Islet precursor cell (in vitro differentiated cells): ENCODE data around the gene DFFA.
"Not testable (repeated sequence)": the region's sequence is repeated elsewhere in the genome, so short reads cannot be mapped to it uniquely, and the experiment has no call there.

Source experiments
- DNase-seq: peaks from one replicate; pipeline ENCODE4 v3.0.0-alpha.2; 2018

Gene DFFA

DNA sequence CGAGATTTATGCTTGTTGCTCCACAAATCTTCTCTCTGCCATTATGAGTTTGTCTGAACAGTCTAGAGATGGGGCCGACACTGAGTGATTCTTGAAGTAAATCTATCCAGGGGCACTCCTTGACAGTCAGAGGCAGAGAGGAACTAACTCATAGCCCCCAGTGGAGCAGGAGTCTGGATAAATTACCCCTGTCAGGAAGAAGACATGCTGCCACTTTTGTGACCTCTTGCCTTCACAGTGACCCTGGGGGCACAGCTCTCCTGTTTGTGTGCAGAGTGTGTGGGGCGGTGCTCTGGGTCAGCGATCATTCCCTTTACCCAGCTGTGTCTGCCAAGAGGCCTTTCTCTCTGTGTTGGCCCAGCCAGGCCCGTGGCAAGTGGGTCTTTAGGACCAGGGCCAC is 31.9 kb upstream of the DFFA start:
- peak; percentile 62 for DNase-seq

DNA sequence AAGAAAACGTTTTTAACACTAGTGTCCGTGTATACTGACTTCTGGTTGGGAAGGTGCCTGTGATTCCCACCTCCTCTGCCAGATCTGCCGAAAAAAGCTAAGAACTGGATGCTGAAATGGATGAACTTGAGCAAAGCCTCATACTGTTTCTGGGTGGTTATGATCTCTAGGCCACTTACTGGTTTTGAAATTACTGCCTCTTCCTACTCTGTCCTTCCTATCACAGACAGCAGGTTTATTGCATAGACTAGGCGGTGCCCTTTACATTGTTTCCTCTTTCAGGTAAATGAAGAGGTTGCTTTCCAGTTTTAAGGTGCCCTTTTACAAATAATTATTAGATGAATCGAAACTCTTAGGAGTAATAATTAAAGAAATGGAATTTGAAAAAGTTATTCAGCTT is 29.9 kb upstream of the DFFA start:
- DNase-seq, result no peak

DNA sequence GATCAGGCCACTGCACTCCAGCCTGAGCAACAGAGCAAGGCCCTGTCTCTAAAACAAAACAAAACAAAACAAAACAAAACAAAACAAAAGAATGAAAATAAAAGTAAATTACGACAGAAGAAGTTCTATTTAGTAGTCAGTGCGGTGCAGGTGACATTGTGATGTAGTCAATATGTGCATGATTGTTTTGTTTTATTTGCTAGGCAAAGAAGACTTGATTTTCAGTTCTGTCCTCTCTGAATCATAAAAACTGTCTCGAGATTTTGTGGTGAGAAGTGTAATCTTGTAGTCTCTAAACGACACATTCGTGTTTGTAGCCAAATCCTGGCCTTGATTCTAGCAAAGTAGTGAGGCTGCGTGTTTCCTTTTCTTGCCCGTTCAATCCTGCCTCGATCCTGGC is 25.9 kb upstream of the DFFA start:
- DNase-seq, result no peak

DNA sequence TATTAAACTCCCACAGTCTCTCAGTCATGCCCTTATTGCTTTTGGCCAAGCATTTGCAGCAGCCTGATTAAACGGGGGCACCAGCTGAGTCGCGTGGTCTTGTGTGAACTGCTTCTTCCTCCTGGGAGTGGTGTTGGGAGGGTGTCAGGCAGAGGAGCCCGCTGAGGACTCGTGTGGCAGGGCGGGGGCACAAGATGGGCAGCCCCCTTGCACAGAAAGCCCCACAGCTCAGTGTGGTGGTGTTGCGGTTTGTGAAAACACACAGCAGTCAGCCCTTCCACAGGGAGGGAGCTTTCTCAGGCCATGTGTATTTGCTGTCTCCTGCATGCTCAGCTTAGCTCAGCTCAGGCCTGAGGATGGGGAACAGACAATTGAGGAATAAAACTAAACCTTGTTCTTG is 24.8 kb upstream of the DFFA start:
- no peak for DNase-seq

DNA sequence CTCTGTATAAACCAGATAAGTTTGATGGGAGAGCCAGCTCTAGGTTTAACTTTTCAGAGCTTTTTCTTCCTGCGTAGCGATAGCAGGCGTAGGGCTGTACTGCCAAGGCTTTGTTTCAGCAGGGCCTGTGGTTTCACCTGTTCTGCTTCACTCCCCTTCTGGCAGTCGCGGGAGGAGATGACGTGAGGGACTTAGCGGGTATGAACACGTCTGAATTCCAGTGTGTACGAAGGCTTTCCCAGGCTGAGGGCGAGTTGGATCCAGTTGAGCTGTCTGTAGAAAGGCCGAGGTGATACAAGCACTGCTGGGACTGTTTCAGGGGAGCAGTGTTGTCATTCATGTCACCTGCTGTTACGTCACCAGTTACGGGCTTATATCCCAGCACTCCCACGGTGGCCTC is 23.6 kb upstream of the DFFA start:
- peak; percentile 67 for DNase-seq

DNA sequence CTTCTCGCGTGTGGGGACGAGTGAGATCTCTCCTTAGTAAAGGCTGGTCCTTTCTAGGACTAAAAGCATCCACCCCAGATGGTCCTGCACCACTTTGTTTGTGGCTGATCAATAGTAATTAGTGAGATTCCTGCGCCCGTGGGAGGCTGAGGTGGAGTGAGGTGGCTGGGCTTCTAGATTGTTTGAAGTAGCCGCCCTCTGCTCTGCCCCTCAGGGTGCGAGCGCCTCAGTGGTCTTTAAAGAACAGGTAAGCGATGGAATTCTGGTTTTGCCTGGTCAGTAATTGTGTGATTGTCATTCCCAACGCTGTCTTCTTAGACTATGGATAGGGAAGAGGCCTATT is 23.1 kb upstream of the DFFA start:
- peak; percentile 61 for DNase-seq

DNA sequence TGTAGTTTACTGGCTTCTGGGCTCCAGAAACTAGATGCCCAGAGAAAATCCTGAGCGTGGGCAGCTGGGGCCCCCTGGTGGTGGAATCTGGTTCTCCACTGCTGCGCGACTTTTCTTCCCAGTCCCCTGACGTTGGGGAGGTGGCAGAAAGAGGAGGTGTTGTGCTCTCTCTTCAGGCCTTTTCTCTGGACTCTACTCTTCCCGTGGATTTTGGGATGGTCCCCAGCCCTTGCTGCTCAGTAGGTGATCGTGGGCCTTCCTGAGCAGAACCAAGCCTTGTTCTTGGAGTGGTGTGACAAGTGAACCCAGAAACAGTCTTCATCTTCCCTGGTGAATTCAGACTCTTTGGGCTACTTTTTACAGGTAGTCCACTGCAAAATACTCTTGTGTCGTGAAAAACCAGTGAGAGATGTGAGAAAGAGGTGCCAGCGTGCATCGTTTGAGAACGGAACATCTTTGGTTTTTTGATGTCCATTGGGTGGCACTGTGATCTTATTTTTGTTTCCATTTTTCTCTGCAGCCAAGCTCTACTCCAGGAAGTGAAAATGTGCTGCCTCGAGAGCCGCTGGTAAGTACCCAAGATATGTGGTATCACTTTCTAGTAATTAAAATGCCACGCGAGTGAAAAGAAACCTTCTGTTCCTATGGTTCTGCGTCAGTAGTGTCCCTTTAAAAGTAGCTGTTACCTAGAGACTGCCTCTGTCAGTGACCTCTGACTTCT is 22.6 kb upstream of the DFFA start:
- peak; percentile 84 for DNase-seq

DNA sequence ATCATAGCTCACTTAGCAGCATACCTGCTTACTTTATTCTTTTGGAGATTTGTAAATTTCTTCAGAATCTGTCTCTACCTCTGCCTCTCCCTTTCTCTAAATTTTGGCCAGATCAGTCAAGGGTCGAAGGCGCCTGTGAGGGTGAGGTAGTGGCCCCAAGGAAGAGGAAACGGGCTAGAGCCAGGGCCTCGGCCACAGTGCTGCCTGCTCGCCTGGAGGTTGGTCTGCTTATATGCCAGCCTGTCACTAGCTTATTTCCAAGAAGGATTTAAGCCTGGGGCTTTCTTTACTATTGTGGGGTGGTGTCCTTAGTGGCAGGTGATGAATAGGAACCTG is 22.1 kb upstream of the DFFA start:
- DNase-seq, result no peak

DNA sequence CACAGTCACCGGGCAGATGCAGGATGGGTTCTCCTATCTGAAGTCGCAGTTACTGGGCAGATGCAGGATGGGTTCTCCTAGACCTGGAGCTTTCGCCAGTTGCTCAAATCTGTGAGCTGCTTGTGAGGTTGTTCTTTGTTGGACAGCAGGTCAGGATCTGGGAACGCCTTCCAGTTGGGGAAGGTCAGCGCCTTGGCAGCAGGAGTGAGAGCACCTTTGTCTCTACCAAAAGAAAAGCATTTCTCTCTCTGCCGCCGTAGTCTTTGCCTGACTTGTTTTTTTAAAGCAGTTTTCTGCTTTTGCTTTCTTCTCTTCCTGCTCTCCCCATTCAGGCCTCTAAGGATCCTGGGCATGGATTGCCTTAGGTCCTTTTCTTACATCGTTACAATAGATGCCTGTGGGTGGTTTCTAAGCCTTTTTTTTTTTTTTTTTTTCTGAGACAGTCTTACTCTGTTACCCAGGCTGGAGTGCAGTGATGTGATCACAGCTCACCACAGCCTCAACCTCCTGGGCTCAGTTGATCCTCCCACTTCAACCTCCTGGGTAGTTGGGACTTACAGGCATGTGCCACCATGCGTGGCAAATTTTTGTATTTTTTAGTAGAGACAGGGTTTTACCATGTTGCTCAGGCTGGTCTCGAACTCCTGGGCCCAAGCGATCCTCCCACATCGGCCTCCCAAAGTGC is 18.1 kb upstream of the DFFA start:
- DNase-seq, result no peak

DNA sequence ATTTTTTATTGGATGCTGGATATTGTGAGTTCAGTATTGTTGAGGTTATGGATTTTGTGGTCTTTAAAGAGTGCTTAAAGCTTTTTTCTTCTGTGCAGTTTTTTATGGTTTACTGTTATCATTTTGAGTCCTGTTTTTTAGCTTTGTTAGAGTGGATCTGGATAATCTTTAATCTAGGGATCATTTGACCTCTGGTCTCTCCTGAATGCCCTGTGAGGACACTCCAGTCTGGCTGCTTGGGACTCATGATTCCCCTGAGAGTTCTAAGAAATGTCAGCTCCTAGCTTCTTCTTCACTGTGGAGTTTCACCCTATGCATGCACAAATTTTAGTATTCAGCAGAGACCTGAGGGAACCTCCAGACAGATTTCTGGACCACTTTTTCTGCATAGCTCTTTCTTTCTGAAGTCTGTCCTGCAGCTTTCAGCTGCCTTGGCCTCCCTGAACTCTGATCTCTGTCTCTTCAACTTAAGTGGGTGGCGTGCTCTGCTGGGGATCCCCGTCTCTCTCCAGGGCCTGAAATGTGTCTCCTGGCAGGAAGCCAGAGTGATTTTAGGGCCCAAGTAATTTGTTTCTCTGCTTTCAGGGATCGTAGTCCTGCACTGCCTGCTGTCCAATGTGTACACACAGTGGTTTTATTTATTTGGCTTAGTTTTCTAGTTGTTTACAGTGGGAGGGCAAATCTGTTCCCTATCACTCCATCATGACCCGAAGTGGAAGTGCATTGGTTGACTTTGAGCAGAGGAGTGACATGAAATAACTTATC is 17.1 kb upstream of the DFFA start:
- DNase-seq, result no peak

DNA sequence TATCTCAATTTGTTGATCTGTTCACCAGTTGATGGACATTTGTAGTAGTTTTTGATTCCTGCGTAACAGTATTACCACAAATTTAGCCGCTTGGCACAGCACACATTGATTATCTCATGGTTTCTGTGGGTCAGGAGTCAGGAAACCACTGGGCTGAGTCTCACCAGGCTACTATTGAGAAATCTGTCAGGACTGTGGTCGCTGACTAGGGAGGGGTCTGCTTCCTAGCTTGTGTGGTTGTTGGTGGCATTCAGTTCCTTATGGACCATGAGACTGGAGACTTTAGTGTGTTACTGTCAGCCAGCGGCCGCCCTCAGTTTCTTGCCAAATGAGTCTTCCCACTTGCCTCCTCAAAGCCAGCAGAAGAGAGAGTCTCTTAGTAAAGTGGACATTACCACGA is 12.2 kb upstream of the DFFA start:
- DNase-seq, result no peak

DNA sequence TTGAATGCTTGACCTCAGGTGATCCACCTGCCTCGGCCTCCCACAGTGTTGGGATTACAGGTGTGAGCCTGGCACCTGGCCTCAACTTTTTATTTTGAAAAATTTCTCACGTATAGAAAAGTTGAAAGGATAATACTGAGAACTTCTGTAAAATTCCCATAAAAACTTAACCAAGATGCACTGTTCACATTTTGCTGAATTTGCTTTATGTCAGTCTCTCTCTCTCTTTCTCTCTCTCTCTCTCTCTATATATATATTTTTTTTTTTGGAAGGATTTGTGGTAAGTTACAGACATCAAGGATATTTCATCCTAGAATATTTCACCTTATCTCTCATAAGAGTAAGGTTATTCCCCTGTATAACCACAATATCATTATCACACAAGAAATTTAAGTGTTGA is 8.3 kb upstream of the DFFA start:
- DNase-seq, result no peak

DNA sequence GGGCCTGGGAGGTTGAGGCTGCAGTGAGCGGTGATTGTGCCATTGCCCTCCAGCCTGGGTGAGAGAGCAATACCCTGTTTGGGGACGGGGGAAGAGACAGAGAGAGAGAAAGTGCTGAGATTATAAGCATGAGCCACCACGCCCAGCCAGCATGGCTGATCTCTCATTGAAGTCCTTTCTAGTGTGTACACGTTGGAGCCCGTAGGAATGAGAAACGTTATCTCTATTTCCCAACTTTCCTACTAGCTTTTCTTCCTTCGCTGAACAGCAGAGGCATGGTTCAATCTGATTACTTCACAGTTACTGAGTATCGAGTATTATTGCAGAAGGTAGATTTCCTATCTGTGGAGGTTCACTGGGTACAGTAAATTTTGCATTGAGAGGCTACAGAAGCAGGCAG is 7.0 kb upstream of the DFFA start:
- DNase-seq, result no peak

DNA sequence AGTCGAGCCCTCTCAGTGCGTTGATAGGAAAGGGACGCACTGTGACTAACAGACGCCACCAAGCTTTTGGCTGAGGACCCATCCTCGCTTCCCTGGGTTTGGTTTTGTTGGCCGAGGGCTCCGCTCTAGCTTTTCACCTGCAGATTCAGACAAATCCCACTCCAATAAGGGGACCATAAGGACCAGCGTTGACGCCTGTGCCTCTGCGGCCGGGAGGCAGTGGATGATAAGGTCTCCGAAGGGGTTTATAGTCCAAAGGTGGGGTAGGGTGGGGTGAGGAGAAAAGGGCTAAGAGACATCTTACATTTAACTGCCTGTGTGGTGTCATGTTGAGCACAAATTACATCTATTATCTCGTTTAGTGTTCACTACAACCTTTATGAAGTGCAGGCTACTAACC is 3.2 kb upstream of the DFFA start:
- no peak for DNase-seq

DNA sequence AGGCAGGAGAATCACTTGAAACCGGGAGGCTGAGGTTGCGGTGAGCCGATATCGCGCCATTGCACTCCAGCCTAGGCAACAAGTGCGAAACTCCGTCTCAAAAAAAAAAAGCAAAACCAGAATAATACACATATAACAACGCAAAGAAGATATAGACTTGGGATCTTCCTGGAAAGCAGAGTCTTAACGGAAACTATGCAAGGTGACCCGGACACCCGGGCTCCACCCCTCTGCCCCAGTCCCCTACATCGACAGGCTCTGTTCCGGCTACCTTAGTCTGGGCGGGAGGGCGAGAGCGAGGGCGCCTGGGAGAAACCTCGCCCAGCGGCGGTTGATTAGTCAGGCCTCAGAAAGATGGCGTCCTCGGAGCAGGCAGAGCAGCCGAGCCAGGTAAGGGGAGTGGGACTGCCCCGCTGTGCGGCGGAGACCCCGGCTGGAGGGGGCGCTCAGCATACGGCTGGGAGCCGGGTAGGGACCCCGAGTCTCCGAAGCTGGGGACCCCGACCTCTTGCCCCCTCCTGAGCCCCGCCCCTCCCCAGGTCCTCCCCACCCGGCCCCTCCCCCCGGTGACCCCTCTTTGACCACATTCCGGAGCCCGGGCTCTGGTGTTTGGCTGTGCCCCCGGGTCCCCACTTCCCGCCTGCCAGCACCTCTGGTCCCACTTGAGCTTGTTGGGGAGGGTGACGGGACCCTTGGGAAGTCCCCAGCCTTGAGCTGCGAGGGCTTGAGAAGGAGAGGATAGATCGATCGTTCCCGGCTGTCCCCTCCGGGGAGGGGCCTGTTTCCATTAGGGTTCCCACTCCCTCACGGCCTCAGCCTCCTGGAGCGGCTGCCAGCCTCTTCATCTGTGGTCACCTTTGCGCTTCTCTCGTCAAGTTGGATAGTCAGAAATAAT is 2.5 kb upstream of the DFFA start, which contains the start of gene PEX14:
TSS of gene PEX14 (plus strand) at position 338 of the 895 bp plus-strand sequence. CDS start at position 355, 17 bp downstream.
- DNase-seq, result peak; percentile 96

DNA sequence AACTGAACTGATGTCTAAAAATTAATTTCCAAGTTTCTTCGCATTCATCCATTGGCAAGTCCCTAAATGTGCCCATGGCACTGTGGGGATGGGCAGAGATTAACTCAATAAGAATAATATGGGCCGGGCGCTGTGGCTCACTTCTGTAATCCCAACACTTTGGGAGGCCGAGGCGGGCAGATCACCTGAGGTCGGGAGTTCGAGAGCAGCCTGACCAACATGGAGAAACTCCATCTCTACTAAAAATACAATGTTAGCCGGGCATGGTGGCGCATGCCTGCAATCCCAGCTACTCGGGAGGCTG is 1.9 kb upstream of the DFFA start:
- not testable (repeated sequence) for DNase-seq

DNA sequence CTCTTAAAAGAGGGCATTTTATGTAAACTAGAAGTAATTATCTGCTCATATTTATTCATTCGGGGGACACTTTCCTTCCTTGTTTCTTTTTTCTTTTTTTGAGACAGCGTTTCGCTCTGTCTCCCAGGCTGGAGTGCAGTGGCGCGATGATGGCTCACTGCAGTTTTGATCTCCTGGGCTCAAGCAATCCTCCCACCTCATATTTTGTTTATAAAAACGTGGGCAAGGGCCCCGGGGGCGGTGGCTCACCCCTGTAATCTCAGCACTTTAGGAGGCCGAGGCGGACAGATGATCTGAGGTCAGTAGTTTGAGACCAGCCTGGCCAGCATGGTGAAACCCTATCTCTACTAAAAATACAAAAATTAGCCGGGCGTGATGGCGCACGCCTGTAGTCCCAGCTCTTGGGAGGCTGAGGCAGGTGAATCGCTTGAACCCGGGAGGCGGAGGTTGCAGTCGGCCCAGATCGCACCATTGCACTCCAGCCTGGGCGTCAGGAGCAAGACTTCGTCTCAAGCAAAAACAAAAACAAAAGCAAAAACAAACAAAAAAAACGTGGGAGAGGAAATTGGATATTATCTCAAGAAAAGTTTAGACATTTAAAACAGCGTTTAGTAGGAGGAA is 926 bp upstream of the DFFA start:
- no peak for DNase-seq

DNA sequence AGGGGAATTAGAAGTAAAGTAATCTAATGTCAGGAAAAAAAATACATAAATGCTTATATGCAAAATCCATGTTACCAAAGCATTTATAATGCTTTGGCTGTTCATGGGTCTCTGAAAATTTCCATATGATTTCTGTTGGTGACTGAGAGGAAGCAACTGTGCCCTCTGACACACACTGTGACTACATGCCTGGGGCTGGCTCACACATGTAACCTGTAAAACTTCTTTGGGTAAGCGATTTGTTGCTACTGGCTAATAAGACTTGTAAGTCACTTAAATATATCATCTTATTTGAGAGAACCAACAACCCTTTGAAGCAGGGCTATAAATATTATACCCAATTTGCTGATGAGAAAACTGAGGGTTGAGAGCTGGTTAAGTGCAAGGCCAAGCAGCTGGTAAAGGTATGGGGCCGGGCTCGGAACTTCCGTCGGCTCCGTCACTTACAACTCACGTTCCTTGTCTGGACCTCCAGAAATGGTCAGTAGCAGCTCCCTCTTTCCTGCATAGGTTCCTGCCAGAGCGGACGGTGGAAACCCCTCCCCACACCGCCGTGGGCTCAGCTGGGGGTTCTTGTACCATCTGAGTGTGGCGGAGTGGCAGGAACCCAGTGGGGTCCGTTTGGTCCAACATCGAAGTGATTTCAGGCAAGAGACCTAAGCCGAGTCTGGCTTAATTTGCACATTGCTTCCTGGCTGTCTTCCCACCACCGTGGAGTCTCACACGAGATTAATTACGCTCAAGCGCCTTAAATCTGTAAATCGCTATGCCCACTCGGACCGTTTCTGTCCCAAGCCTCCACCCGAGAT is 714 bp downstream of the DFFA start:
- peak; percentile 61 for DNase-seq

DNA sequence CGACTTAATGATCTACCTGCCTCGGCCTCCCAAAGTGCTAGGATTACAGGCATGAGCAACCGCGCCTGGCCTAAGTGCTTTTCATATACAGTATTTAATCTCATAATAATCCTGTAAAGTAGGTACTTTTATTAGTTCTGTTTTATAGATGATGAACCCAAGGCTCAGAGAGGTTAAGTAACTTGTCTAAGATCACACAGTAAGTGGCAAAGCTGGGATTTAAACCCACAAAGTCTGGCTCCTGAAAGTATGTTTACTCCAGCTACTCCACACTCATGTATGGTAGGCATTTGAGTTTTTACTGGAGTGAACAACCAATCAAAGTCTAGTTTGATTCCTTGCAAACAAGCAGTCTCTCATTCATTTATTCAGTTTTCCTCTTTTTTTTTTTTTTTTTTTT is 2.3 kb downstream of the DFFA start:
- no peak for DNase-seq

DNA sequence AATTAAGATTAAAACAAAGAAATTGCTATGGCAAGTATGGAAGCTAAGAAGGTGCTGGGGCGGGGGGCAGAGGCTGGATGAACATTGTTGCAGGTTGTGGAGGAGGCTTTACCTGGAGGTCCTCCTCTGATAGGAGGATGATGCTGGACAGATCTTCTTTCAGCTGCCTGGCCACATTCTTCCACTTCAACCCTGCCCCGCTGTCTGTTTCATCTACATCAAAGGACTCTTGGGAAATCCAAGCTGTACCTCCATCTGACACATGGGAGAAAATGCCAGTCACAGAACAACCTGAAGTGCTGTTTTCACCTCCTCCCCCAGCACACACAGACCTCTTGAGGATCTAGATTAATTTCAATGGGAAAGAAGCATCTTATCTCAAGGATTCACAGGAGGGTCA is 5.3 kb downstream of the DFFA start:
- DNase-seq, result peak; percentile 56

DNA sequence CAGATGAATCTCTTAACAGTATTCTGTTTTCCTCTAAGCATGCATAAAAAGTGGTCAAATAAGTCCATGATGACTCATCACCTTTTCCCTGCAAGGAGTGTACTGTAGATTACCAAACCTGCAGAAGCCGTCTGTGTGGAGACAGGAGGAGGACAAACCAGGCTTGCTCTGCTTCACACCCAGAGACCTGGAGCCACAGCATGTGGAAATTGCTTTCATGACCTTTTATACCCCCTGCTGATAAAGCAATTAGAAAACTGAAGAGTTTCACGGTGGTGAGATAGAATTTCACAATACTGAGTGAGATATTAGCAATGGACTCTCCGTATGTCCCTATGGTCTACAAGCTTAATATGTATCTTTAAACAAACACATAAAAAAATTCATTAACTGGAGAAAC is 13.1 kb downstream of the DFFA start:
- peak; percentile 66 for DNase-seq

DNA sequence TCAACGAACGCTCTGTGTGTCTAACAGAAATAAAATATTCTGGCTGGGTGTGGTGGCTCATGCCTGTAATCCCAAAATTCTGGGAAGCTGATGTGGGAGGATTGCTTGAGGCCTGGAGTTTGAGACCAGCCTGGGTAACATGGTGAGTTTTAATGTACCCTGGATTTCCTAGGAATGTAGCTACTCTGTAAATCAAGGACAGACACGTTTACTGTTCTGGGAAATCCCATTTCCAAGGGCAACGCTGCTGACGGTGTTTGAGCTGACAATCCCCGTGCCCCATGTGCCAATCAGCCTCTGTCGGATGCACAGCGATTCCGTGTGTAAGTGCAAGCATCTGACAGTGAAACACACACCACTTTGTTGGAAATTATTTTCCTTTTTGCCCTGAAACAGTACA is 14.5 kb downstream of the DFFA start:
- no peak for DNase-seq
